Islet of Langerhans (tissue), 1 donor: ENCODE measurements around the gene TMEM129.

Experiments
- FAIRE-seq: peaks from one replicate; lab custom pipeline; 2011; peaks lifted over from hg19 to GRCh38; lab: Jason Lieb, UNC

Gene TMEM129

DNA sequence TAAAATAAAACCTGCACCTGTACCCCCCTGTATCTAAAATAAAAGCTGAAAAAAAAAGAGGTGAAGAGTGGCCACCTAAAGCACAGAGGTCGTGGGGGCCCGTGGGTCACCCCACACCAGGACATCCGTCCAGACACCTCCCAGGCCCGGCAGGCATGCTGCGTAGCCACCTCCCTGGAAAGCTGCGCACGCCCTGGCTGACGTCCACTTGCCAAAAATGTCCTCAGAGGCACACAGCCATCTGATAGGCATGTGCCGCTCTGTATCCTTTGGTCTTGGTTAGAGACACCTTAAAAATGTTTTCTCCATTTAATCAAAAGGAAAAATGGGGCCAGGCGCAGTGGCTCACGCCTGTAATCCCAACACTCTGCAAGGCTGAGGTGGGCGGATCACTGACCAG, 54.7 kb downstream of the TMEM129 start:
- FAIRE-seq = no peak
